CD14-positive monocyte (primary cell): Measurements from ENCODE around the gene KRTAP4-9. TPM values are rescaled to one million over a fixed set of nuclear protein-coding genes. Genes with fewer than 3 reads are reported as not detected.

ENCODE experiments used
- DNase-seq, 3 donors: peaks; one replicate each; pipeline ENCODE4 v3.0.0-alpha.2; 2011 to 2022
- H2AFZ ChIP-seq: 2 replicates; pipeline ENCODE4 v1.6.0; 2012; ENCODE audit warnings: mild to moderate bottlenecking, low read depth, low read length, inconsistent platforms; ENCODE audit not compliant: insufficient read depth, poor library complexity, severe bottlenecking
- H3K27ac ChIP-seq, 2 donors: 1 replicate in 1 of 2; 2 replicates in 1 of 2; pipeline ENCODE4 v1.5.1; 2012 to 2013; ENCODE audit warnings: low read length in 2 of 2, control low read depth in 1 of 2, inconsistent platforms in 1 of 2, low read depth in 1 of 2, mild to moderate bottlenecking in 1 of 2
- H3K27me3 ChIP-seq, 2 donors: one replicate each; pipeline versions ENCODE4 v1.6.0 to v1.6.1; 2011 to 2013; ENCODE audit warnings: low read length in 2 of 2; ENCODE audit not compliant: control insufficient read depth in 2 of 2, insufficient read depth in 2 of 2
- H3K36me3 ChIP-seq, 2 donors: replicated peaks in 1 of 2; 1 replicate in 1 of 2; 2 replicates in 1 of 2; pipeline versions ENCODE4 v1.5.1 to v1.6.1; 2012 to 2013; ENCODE audit warnings: low read length in 2 of 2, control low read depth in 1 of 2, inconsistent platforms in 1 of 2, mild to moderate bottlenecking in 1 of 2; ENCODE audit not compliant: insufficient read depth in 2 of 2, control insufficient read depth in 1 of 2
- H3K4me1 ChIP-seq, 2 donors: 1 replicate in 1 of 2; 2 replicates in 1 of 2; pipeline versions ENCODE4 v1.5.1 to v1.6.1; 2012 to 2013; ENCODE audit warnings: low read length in 2 of 2, control low read depth in 1 of 2, inconsistent platforms in 1 of 2, mild to moderate bottlenecking in 1 of 2, moderate library complexity in 1 of 2; ENCODE audit not compliant: insufficient read depth in 2 of 2, control insufficient read depth in 1 of 2
- H3K4me2 ChIP-seq: replicated peaks from 2 replicates; pipeline ENCODE3; 2012; ENCODE audit warnings: low read length, moderate library complexity, mild to moderate bottlenecking; ENCODE audit not compliant: poor library complexity, severe bottlenecking; ENCODE audit errors: extremely low read depth
- H3K4me3 ChIP-seq, 3 experiments: fragments of 200-600 bp in 1 of 3; sonication (generic) in 1 of 3; replicated peaks in 1 of 3; 1 replicate in 2 of 3; 2 replicates in 1 of 3; pipeline ENCODE4 v1.5.1; 2011 to 2013; ENCODE audit warnings: low read length in 3 of 3, mild to moderate bottlenecking in 3 of 3, control low read depth in 2 of 3, low read depth in 2 of 3, inconsistent platforms in 1 of 3, moderate library complexity in 1 of 3
- H3K79me2 ChIP-seq: 2 replicates; pipeline ENCODE4 v1.6.0; 2012; ENCODE audit warnings: mild to moderate bottlenecking, control low read depth, inconsistent platforms, low read length, moderate library complexity; ENCODE audit not compliant: insufficient read depth
- H3K9ac ChIP-seq: 2 replicates; pipeline ENCODE4 v1.6.0; 2017; ENCODE audit warnings: low read length, mild to moderate bottlenecking; ENCODE audit not compliant: insufficient read depth, poor library complexity, severe bottlenecking
- H3K9me3 ChIP-seq, 2 donors: replicated peaks in 1 of 2; 1 replicate in 1 of 2; 2 replicates in 1 of 2; pipeline versions ENCODE4 v1.5.1 to v1.6.1; 2012 to 2013; ENCODE audit warnings: low read length in 2 of 2, control low read depth in 1 of 2; ENCODE audit not compliant: control insufficient read depth in 1 of 2, insufficient read depth in 1 of 2
- H4K20me1 ChIP-seq: 2 replicates; pipeline ENCODE4 v1.6.0; 2012; ENCODE audit warnings: mild to moderate bottlenecking, low read length, control low read depth, moderate library complexity; ENCODE audit not compliant: insufficient read depth
- H3K27ac Mint-ChIP-seq, 7 donors: one replicate each; pipeline ENCODE4 v1.8.0; 2020; ENCODE audit warnings: mild to moderate bottlenecking in 7 of 7, mixed read lengths in 7 of 7, moderate library complexity in 6 of 7, inconsistent platforms in 2 of 7
- H3K27me3 Mint-ChIP-seq, 3 donors: one replicate each; pipeline ENCODE4 v1.8.0; 2021 to 2022; ENCODE audit warnings: low read depth in 3 of 3, mild to moderate bottlenecking in 3 of 3, mixed read lengths in 3 of 3, moderate library complexity in 3 of 3, inconsistent platforms in 1 of 3
- H3K36me3 Mint-ChIP-seq, 2 donors: one replicate each; pipeline ENCODE4 v1.8.0; 2020; ENCODE audit warnings: mixed read lengths in 2 of 2, inconsistent platforms in 1 of 2, mild to moderate bottlenecking in 1 of 2
- H3K4me1 Mint-ChIP-seq: one replicate; pipeline ENCODE4 v1.8.0; 2020; ENCODE audit warnings: mild to moderate bottlenecking, mixed read lengths
- H3K4me3 Mint-ChIP-seq, 2 donors: one replicate each; pipeline ENCODE4 v1.8.0; 2020; ENCODE audit warnings: mild to moderate bottlenecking in 2 of 2, mixed read lengths in 2 of 2, moderate library complexity in 1 of 2
- H3K9me3 Mint-ChIP-seq, 7 donors: one replicate each; pipeline ENCODE4 v1.8.0; 2020 to 2022; ENCODE audit warnings: mixed read lengths in 7 of 7, mild to moderate bottlenecking in 6 of 7, moderate library complexity in 6 of 7, inconsistent platforms in 2 of 7
- CTCF ChIP-seq: fragments of 200-600 bp; IDR thresholded peaks from one replicate; pipeline ENCODE4 v1.8.0; 2022; ENCODE audit warnings: antibody characterized with exemption, mild to moderate bottlenecking
- WGBS: methylation state at CpG from one replicate; pipeline ENCODE4 v1.1.5; 2013; ENCODE audit warnings: missing lambda C conversion rate; ENCODE audit not compliant: insufficient coverage; 5-methylcytosine and 5-hydroxymethylcytosine counted together
- intact Hi-C, 2 donors: fragments of 100-400 bp; cut with micrococcal nuclease; formaldehyde crosslinking; loops; one replicate each; pipeline versions ENCODE4 v1.15.0 to v1.15.1; 2023
- polyA plus RNA-seq, 3 donors: library from polyadenylated mRNA; depleted of rRNA in 1 of 3; unstranded in 2 of 3; stranded (reverse) in 1 of 3; fragments of 300-500 nt in 2 of 3; fragments of >200 nt in 1 of 3; fragmentation: Illumina TruSeq in 2 of 3; gene quantifications; 1 replicate in 2 of 3; 2 replicates in 1 of 3; pipeline ENCODE4 v1.2.3, GENCODE V29; 2012 to 2021

The KRTAP4-9 gene
- polyA plus RNA-seq, 3 donors: not detected

GRCh38 chr17:41144846-41145245 is 39.7 kb downstream of the KRTAP4-9 start:
- Histone ChIP-seq H3K4me1 (no peaks in the 10 kb centered on the region), H3K27me3 (no peaks in the 10 kb centered on the region), H3K36me3 (no peaks in the 10 kb centered on the region), H3K9me3 (peaks cover 11 to 23% of the 10 kb centered on the region in 2 donors), H3K4me2 (no peak overlapping the region), H3K4me3 (no peak overlapping the region), H3K9ac (no peak overlapping the region), H4K20me1 (no peaks in the 10 kb centered on the region), H2AFZ (no peak overlapping the region), H3K27ac (no peak overlapping the region), H3K79me2 (no peaks in the 10 kb centered on the region)
- Mint-ChIP-seq H3K27me3 (peaks cover 3 to 4% (median 3%) of the 10 kb centered on the region in 3 donors), H3K36me3 (no peaks in the 10 kb centered on the region), H3K27ac (no peak overlapping the region), H3K9me3 (peaks cover 17 to 36% (median 29%) of the 10 kb centered on the region in 7 donors), H3K4me3 (no peak overlapping the region), H3K4me1 (no peaks in the 10 kb centered on the region)
- DNase-seq: no peak
- no peak for TF ChIP-seq CTCF
- intact Hi-C loops: no loop called here
- WGBS: no CpG with 5 or more reads among the region's 1 CpG

GRCh38 chr17:41145261-41145660 is 40.1 kb downstream of the KRTAP4-9 start:
- no CpG with 5 or more reads among the region's 2 CpGs for WGBS
- no peak overlapping the region for H3K27ac ChIP-seq
- H3K27me3 Mint-ChIP-seq: peaks cover 3 to 4% (median 3%) of the 10 kb centered on the region in 3 donors

More at GRCh38 chr17:41145261-41145660, 40.1 kb downstream of the KRTAP4-9 start:
- Histone ChIP-seq H3K4me2 (no peak overlapping the region), H3K27me3 (no peaks in the 10 kb centered on the region), H3K79me2 (no peaks in the 10 kb centered on the region), H3K9me3 (peaks cover 7 to 21% of the 10 kb centered on the region in 2 donors), H4K20me1 (no peaks in the 10 kb centered on the region), H2AFZ (no peak overlapping the region), H3K4me3 (no peak overlapping the region), H3K9ac (no peak overlapping the region), H3K36me3 (no peaks in the 10 kb centered on the region), H3K4me1 (no peaks in the 10 kb centered on the region)
- Mint-ChIP-seq H3K27ac (no peak overlapping the region), H3K4me1 (no peaks in the 10 kb centered on the region), H3K4me3 (no peak overlapping the region), H3K36me3 (no peaks in the 10 kb centered on the region), H3K9me3 (peaks cover 17 to 32% (median 25%) of the 10 kb centered on the region in 7 donors)
- DNase-seq: no peak
- TF ChIP-seq CTCF: no peak
- intact Hi-C loops: no loop called here
